GM12875 (cell line): ENCODE results near the gene MAST3.

Source experiments
- H3K4me3 ChIP-seq: one replicate; pipeline ENCODE4 v1.5.1; 2011; ENCODE audit warnings: low read depth, low read length, control low read depth
- CTCF ChIP-seq: IDR thresholded peaks from 2 replicates; pipeline ENCODE4 v1.5.1; 2011; ENCODE audit warnings: low read depth, mild to moderate bottlenecking, control low read depth, inconsistent platforms, low read length, moderate library complexity, borderline replicate concordance; ENCODE audit not compliant: insufficient read depth

MAST3 gene

GRCh38 chr19:18097993-18098890 is 664 bp downstream of the MAST3 start:
- no peak for TF ChIP-seq CTCF
- peak overlapping the region; percentile 65 for H3K4me3 ChIP-seq

GRCh38 chr19:18098891-18099622 is 1.5 kb downstream of the MAST3 start:
- H3K4me3 ChIP-seq, result peak overlapping the region; percentile 65
- no peak for TF ChIP-seq CTCF

- H3K4me3 ChIP-seq, result peak overlapping the region; percentile 65
- no peak for TF ChIP-seq CTCF
Observed at GRCh38 chr19:18099623-18099995, 2.0 kb downstream of the MAST3 start.

- no peak overlapping the region for H3K4me3 ChIP-seq
- TF ChIP-seq CTCF, result no peak
Observed at GRCh38 chr19:18100710-18101109, 3.1 kb downstream of the MAST3 start.

GRCh38 chr19:18101268-18101667 is 3.7 kb downstream of the MAST3 start:
- no peak for TF ChIP-seq CTCF
- no peak overlapping the region for H3K4me3 ChIP-seq

- no peak overlapping the region for H3K4me3 ChIP-seq
- TF ChIP-seq CTCF, result no peak
Observed at GRCh38 chr19:18102916-18103542, 5.5 kb downstream of the MAST3 start.
